ENCODE measurements around the gene ZNF236. TPM values are rescaled to one million over a fixed set of nuclear protein-coding genes. Genes with fewer than 3 reads are reported as not detected.
A peak's percentile ranks its signal among the peaks of the same experiment; 100 is the strongest.
"Not testable (repeated sequence)": the region's sequence is repeated elsewhere in the genome, so short reads cannot be mapped to it uniquely, and the experiment has no call there.

ZNF236 gene
- total RNA-seq, 2 donors from 2014 or later = 8.3 to 29.0 TPM

- H3K9me3 ChIP-seq = no peaks in the 10 kb centered on the region
- DNase-seq (ENCODE audit: low spot score) = no peak
- no peaks in the 10 kb centered on the region for H3K4me1 ChIP-seq (replicated peaks)
- H3K27ac ChIP-seq = no peak overlapping the region
- intact Hi-C loops (cut with DNase I) = no loop called here
- TF ChIP-seq CTCF (IDR thresholded peaks at IDR 0.05) (no peak), POLR2AphosphoS5 (IDR thresholded peaks at IDR 0.05) (no peak), POLR2A (IDR thresholded peaks at IDR 0.05) (no peak)
- WGBS = 94% methylated on average over 11 of the region's 11 CpGs
- no peak overlapping the region for H3K4me3 ChIP-seq
- peaks cover 3 to 6% of the 10 kb centered on the region in 2 donors for H3K36me3 ChIP-seq
- H3K27me3 ChIP-seq (replicated peaks; ENCODE audit: insufficient read depth) = no peaks in the 10 kb centered on the region
Measured at GRCh38 chr18:76936877-76937276, 114.5 kb downstream of the ZNF236 start.

GRCh38 chr18:76937597-76937996, 115.2 kb downstream of the ZNF236 start:
- H3K9me3 ChIP-seq = no peaks in the 10 kb centered on the region
- H3K4me1 ChIP-seq (replicated peaks) = no peaks in the 10 kb centered on the region
- H3K36me3 ChIP-seq = peaks cover 3 to 6% of the 10 kb centered on the region in 2 donors
- WGBS = 71% methylated on average over 1 of the region's 1 CpG
- no peaks in the 10 kb centered on the region for H3K27me3 ChIP-seq (replicated peaks; ENCODE audit: insufficient read depth)
- no peak overlapping the region for H3K4me3 ChIP-seq
- no peak overlapping the region for H3K27ac ChIP-seq
- DNase-seq (ENCODE audit: low spot score) = no peak
- intact Hi-C loops (cut with DNase I) = no loop called here
- TF ChIP-seq POLR2AphosphoS5 (IDR thresholded peaks at IDR 0.05) = no peak
- TF ChIP-seq POLR2A (IDR thresholded peaks at IDR 0.05) = no peak
- no peak for TF ChIP-seq CTCF (IDR thresholded peaks at IDR 0.05)

GRCh38 chr18:76938619-76939018, 116.3 kb downstream of the ZNF236 start:
- Histone ChIP-seq H3K4me1 (replicated peaks) (no peaks in the 10 kb centered on the region), H3K27ac (no peak overlapping the region), H3K9me3 (no peaks in the 10 kb centered on the region), H3K36me3 (peaks cover 3 to 6% of the 10 kb centered on the region in 2 donors), H3K4me3 (no peak overlapping the region), H3K27me3 (replicated peaks; ENCODE audit: insufficient read depth) (no peaks in the 10 kb centered on the region)
- TF ChIP-seq POLR2AphosphoS5 (IDR thresholded peaks at IDR 0.05) = no peak
- TF ChIP-seq POLR2A (IDR thresholded peaks at IDR 0.05) = no peak
- no peak for TF ChIP-seq CTCF (IDR thresholded peaks at IDR 0.05)
- WGBS = 97% methylated on average over 12 of the region's 12 CpGs
- DNase-seq (ENCODE audit: low spot score) = no peak
- intact Hi-C loops (cut with DNase I) = no loop called here

- WGBS = 83% methylated on average over 9 of the region's 9 CpGs
- intact Hi-C loops (cut with DNase I) = no loop called here
- DNase-seq (ENCODE audit: low spot score) = no peak
- Histone ChIP-seq H3K9me3 (no peaks in the 10 kb centered on the region), H3K36me3 (peaks cover 3 to 6% of the 10 kb centered on the region in 2 donors), H3K4me3 (no peak overlapping the region), H3K27me3 (replicated peaks; ENCODE audit: insufficient read depth) (no peaks in the 10 kb centered on the region), H3K4me1 (replicated peaks) (no peaks in the 10 kb centered on the region), H3K27ac (no peak overlapping the region)
- TF ChIP-seq CTCF (IDR thresholded peaks at IDR 0.05) (no peak), POLR2A (IDR thresholded peaks at IDR 0.05) (no peak), POLR2AphosphoS5 (IDR thresholded peaks at IDR 0.05) (no peak)
Measured at GRCh38 chr18:76941284-76941683, 118.9 kb downstream of the ZNF236 start.

GRCh38 chr18:76943542-76944339, 121.4 kb downstream of the ZNF236 start:
- Histone ChIP-seq H3K4me1 (replicated peaks) (no peaks in the 10 kb centered on the region), H3K36me3 (peaks cover 0 to 3% of the 10 kb centered on the region in 2 donors), H3K27ac (peak overlapping the region in 1 of 2 donors; percentile 46), H3K9me3 (no peaks in the 10 kb centered on the region), H3K4me3 (no peak overlapping the region), H3K27me3 (replicated peaks; ENCODE audit: insufficient read depth) (no peaks in the 10 kb centered on the region)
- intact Hi-C loops (cut with DNase I) = no loop called here
- DNase-seq (ENCODE audit: low spot score) = peak; percentile 44
- TF ChIP-seq POLR2AphosphoS5 (IDR thresholded peaks at IDR 0.05) (peak; percentile 38), CTCF (IDR thresholded peaks at IDR 0.05) (no peak)
- WGBS = 26% methylated on average over 6 of the region's 6 CpGs

GRCh38 chr18:76944346-76944745, 122.0 kb downstream of the ZNF236 start:
- DNase-seq (ENCODE audit: low spot score); H3K4me1 ChIP-seq (replicated peaks); H3K27me3 ChIP-seq (replicated peaks; ENCODE audit: insufficient read depth); H3K4me3 ChIP-seq; intact Hi-C loops (cut with DNase I); H3K9me3 ChIP-seq; H3K36me3 ChIP-seq: not testable (repeated sequence)
- peak overlapping the region in 1 of 2 donors; percentile 46 for H3K27ac ChIP-seq
- 90% methylated on average over 8 of the region's 8 CpGs for WGBS
